ENCODE results near the gene SEPTIN5. TPM values are rescaled to one million over a fixed set of nuclear protein-coding genes. Genes with fewer than 3 reads are reported as not detected.

SEPTIN5 gene
- total and polyA plus RNA-seq, 9 of the 15 experiments (the other 6 are each of a cell fraction or from before 2014, with no cell fraction given): 0.03 to 195 (median 119) TPM

- FAIRE-seq (no peak), DNase-seq (ENCODE audit: extremely low read depth in 1 of 4, low spot score in 3 of 4) (no peak), ATAC-seq (no peak)
- TF ChIP-seq NUFIP1 (IDR thresholded peaks at IDR 0.05; ENCODE audit: partially characterized antibody) (no peak), MTA3 (IDR thresholded peaks at IDR 0.05; ENCODE audit: borderline replicate concordance) (no peak), RBBP5 (IDR thresholded peaks at IDR 0.05; ENCODE audit: borderline replicate concordance, insufficient read depth, low read length, poor library complexity, severe bottlenecking) (peak; percentile 36), E2F8 (IDR thresholded peaks at IDR 0.05; ENCODE audit: low read depth, partially characterized antibody) (no peak), HNRNPL (IDR thresholded peaks at IDR 0.05; ENCODE audit: low read depth, low read length) (0 out of 2 replicates have a peak, but pooled peaks have one; percentile 14), GTF2E2 (tag; IDR thresholded peaks at IDR 0.05) (no peak), RBM14 (IDR thresholded peaks at IDR 0.05; ENCODE audit: borderline replicate concordance, insufficient read depth, low read depth, low read length) (0 out of 2 replicates have a peak, but pooled peaks have one; percentile 21)
- ChIA-PET CTCF (ENCODE audit: low intra/inter-chr PET ratio) (interaction anchor here (1.7 kb wide), 1 partner anchor 10 kb away, joined by 9 read pairs; no protein-coding TSS in a partner anchor), POLR2A (interaction anchor here (0.7 to 6.7 kb wide), 4 partner anchors 10 to 34 kb away, joined by 4 to 78 read pairs (median 21); no protein-coding TSS in a partner anchor)
- Histone ChIP-seq H3K4me1 (replicated peaks in 1 of 2; ENCODE audit: control insufficient read depth in 2 of 2, insufficient read depth in 2 of 2, low read length in 2 of 2) (peaks cover 6 to 91% of the 10 kb centered on the region in 2 experiments; a peak in 3 of 5 replicates), H3K4me2 (ENCODE audit: insufficient read depth, low read length) (no peak overlapping the region), H3K36me3 (ENCODE audit: control insufficient read depth, insufficient read depth, low read length) (peaks cover 8% of the 10 kb centered on the region; the same call in 1 of the 3 replicates), H3K9me3 (replicated peaks; ENCODE audit: control insufficient read depth, insufficient read depth, low read depth, low read length) (no peaks in the 10 kb centered on the region), H3K4me3 (peak overlapping the region; percentile 34), H2AFZ (ENCODE audit: low read depth, low read length) (no peak overlapping the region), H3K79me2 (ENCODE audit: control insufficient read depth, insufficient read depth, low read length) (peaks cover 23% of the 10 kb centered on the region), H3K27ac (ENCODE audit: extremely low read depth, low read depth, low read length) (no peak overlapping the region; the same call in 2 of the 3 replicates), H3K27me3 (ENCODE audit: control insufficient read depth in 2 of 2, insufficient read depth in 2 of 2, low read length in 2 of 2) (peaks cover 0 to 14% of the 10 kb centered on the region in 2 experiments; a peak in 2 of 5 replicates), H3K9ac (ENCODE audit: insufficient read depth in 1 of 2, low read depth in 2 of 2, low read length in 2 of 2) (peak overlapping the region in 1 of 2 experiments; percentile 74; a peak in 2 of 4 replicates), H3K9me1 (ENCODE audit: control insufficient read depth, insufficient read depth, low read length) (peaks cover 6% of the 10 kb centered on the region), H4K20me1 (replicated peaks; ENCODE audit: control insufficient read depth, insufficient read depth, low read length) (0 out of 2 replicates have a peak, but pooled peaks cover 3% of the 10 kb centered on the region)
- no TSS peak for BruUV-seq (replicated peaks)
- in situ Hi-C loops (cut with MboI) (no loop called here), intact Hi-C loops (cut with micrococcal nuclease) (loop anchor here (2.0 kb wide), 1 partner anchor 35 kb away; no protein-coding TSS in a partner anchor)
- 54% methylated on average over 36 of the region's 36 CpGs for WGBS (ENCODE audit: insufficient coverage, low coverage, missing lambda C conversion rate)
Observed at GRCh38 chr22:19766240-19766510, 51.9 kb downstream of the SEPTIN5 start.
